ENCODE measurements around the gene WDFY3.

WDFY3 gene

DNA sequence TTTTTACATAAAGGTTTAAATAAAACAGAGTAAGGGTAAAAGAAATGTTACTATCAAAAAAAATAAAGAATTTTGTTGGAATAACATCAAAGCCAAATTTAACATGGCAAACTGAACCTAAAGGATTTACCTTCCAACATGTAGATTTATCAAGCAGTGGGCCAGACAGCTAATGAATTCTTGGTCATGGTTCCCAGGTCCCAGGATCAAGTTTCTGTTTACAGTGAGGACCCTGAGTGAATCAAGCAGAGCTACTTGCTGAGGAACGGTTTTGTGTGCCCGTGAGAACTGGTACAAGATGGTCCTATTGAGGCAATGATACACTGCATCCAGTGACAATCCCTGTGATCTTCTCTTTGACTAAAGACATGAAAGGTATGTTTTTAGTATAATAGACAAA is 226.4 kb downstream of the WDFY3 start:
- in situ Hi-C loops (cut with MboI; ENCODE audit: low sequenced_read_pairs, unreplicated experiment): loop anchor here (25.0 kb wide), 1 partner anchor 222 kb away; the partner anchor contains the start of gene WDFY3
- DNase-seq (ENCODE audit: low spot score): no peak
- TF ChIP-seq, protein P1, sequence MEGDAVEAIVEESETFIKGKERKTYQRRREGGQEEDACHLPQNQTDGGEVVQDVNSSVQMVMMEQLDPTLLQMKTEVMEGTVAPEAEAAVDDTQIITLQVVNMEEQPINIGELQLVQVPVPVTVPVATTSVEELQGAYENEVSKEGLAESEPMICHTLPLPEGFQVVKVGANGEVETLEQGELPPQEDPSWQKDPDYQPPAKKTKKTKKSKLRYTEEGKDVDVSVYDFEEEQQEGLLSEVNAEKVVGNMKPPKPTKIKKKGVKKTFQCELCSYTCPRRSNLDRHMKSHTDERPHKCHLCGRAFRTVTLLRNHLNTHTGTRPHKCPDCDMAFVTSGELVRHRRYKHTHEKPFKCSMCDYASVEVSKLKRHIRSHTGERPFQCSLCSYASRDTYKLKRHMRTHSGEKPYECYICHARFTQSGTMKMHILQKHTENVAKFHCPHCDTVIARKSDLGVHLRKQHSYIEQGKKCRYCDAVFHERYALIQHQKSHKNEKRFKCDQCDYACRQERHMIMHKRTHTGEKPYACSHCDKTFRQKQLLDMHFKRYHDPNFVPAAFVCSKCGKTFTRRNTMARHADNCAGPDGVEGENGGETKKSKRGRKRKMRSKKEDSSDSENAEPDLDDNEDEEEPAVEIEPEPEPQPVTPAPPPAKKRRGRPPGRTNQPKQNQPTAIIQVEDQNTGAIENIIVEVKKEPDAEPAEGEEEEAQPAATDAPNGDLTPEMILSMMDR (IDR thresholded peaks at IDR 0.05; ENCODE audit: borderline replicate concordance, control extremely low read depth, extremely low read depth, insufficient read depth, missing control alignments): no peak

DNA sequence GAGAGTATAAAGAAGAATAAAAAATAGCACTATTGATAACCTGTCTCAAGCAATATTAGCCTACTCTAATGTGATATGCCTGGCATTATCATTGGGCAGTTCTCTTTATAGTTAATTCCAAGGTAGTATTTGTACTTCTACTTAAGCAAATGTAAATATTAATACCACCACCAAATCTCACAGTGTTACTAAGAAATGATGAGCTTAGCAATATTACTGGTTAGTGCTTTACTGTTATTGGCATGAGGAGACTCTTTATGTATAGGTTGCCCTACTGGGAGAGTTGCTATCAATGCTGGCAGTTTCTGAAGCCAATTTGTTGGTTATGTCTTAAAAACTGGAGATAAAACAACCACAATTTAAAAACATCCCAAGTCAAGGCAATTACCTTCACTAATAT is 227.9 kb downstream of the WDFY3 start:
- TF ChIP-seq, protein P1 (IDR thresholded peaks at IDR 0.05; ENCODE audit: borderline replicate concordance, control extremely low read depth, extremely low read depth, insufficient read depth, missing control alignments): no peak
- in situ Hi-C loops (cut with MboI; ENCODE audit: low sequenced_read_pairs, unreplicated experiment): loop anchor here (25.0 kb wide), 1 partner anchor 224 kb away; the partner anchor contains the start of gene WDFY3
- DNase-seq (ENCODE audit: low spot score): no peak

DNA sequence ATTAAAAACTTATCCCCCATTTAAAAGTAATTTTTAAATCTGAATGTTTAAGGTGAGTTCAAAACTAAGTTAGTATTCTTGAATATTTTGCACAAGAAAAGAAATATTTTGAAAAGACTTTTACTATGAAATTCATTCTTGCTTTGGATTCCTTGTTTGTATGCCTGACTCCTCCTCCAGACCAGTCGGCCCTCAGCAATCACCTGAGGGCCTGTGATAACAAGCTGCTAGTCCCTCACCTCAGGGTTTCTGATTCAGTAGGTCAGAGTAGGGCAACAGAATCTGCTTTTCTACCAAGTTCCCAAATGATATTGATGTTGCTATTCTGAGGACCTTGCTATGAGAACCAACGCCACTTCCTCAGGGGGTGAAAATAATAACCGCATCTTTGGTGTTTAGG is 228.8 kb downstream of the WDFY3 start:
- TF ChIP-seq, protein P1 (IDR thresholded peaks at IDR 0.05; ENCODE audit: borderline replicate concordance, control extremely low read depth, extremely low read depth, insufficient read depth, missing control alignments): no peak
- in situ Hi-C loops (cut with MboI; ENCODE audit: low sequenced_read_pairs, unreplicated experiment): loop anchor here (25.0 kb wide), 1 partner anchor 225 kb away; the partner anchor contains the start of gene WDFY3
- no peak for DNase-seq (ENCODE audit: low spot score)

DNA sequence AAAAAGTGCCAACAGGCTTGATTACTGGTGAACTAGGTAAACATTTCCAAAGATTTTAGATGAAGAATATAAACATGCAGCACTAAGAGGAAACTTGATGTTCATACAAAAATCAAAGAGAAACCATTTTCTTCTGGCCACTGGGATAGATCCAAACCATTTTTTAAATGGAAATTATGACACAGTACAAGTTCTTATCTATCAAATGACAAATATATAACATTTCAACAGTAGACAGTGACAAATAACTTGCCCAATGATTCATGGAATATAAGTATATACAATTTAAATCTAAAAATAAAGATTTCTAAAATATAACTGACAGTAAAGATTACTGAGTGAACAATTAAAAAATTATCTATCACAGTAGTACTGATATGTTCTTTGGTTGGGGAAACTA is 232.5 kb downstream of the WDFY3 start:
- no peak for DNase-seq (ENCODE audit: low spot score)
- in situ Hi-C loops (cut with MboI; ENCODE audit: low sequenced_read_pairs, unreplicated experiment): loop anchor here (25.0 kb wide), 1 partner anchor 228 kb away; the partner anchor contains the start of gene WDFY3
- TF ChIP-seq, protein P1 (IDR thresholded peaks at IDR 0.05; ENCODE audit: borderline replicate concordance, control extremely low read depth, extremely low read depth, insufficient read depth, missing control alignments): no peak

DNA sequence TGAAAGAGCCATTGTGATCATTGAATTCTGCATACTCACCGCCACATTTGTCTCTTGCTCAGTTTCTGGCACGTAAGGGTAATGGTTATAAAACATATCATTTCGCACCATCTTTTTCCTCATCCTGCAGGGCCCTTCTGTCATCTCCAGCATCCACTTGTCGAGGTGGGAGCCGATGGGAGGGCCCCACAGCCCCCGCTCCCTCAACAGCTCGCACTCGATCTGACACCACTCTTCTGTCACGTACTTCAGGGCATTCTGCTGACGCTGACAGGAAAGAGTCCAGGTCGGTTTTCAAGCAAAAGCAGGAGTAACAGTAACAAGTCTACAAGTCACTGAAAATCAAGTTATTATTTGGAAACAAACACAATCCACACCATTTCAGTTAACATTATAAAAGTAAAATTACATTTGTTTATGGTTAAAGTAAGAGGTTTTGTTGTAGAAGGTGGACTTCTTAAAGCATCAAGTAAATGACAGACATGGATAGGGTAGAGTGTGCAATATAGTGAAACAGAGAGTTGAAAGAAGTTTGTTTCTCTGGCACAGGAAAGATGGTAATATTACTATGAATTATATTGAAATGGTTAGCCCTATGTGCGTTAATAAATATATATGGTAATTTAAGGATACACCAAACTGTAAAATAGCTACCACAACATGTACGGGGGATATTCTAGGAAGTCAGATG is 233.0 kb downstream of the WDFY3 start:
- TF ChIP-seq, protein P1 (IDR thresholded peaks at IDR 0.05; ENCODE audit: borderline replicate concordance, control extremely low read depth, extremely low read depth, insufficient read depth, missing control alignments): no peak
- in situ Hi-C loops (cut with MboI; ENCODE audit: low sequenced_read_pairs, unreplicated experiment): loop anchor here (25.0 kb wide), 1 partner anchor 229 kb away; the partner anchor contains the start of gene WDFY3
- no peak for DNase-seq (ENCODE audit: low spot score)

DNA sequence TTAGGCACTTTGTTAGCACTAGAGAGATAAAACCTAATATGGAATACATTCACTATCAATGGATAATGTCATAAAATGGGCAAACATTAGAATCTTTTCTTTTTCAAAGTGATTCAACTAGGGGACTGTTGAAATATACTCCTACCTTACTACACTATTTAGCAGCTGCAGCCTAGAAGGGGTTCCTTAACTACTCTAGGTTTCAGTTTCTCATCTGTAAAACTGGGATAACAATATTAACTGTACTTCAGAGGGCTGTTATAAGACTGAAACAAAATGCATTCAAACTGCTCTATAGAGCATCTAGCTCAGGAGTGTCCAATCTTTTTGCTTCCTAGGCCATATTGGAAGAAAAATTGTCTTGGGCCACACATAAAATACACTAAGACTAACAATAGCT is 236.1 kb downstream of the WDFY3 start:
- in situ Hi-C loops (cut with MboI; ENCODE audit: low sequenced_read_pairs, unreplicated experiment): loop anchor here (25.0 kb wide), 1 partner anchor 232 kb away; the partner anchor contains the start of gene WDFY3
- TF ChIP-seq, protein P1 (IDR thresholded peaks at IDR 0.05; ENCODE audit: borderline replicate concordance, control extremely low read depth, extremely low read depth, insufficient read depth, missing control alignments): no peak

More for the DNA sequence above, 236.1 kb downstream of the WDFY3 start:
- no peak for DNase-seq (ENCODE audit: low spot score)

Measured in GM13976 (cell line).